Gastroesophageal sphincter (tissue), 3 donors: ENCODE results near the gene JCHAIN.
"Not testable (repeated sequence)": the region's sequence is repeated elsewhere in the genome, so short reads cannot be mapped to it uniquely, and the experiment has no call there.

Experiments used
- POLR2A ChIP-seq, 2 donors: fragments of 450-650 bp; IDR thresholded peaks; one replicate each; pipeline ENCODE4 v1.6.1; 2017; ENCODE audit warnings: antibody characterized with exemption in 2 of 2, mild to moderate bottlenecking in 2 of 2, moderate library complexity in 1 of 2
- TF ChIP-seq, protein P1 (sequence below), 4 experiments: fragments of 200-600 bp in 2 of 4; fragments of 450-650 bp in 2 of 4; sonication (generic) in 1 of 4; IDR thresholded peaks; one replicate each; pipeline ENCODE4 v1.5.1; 2017 to 2019; ENCODE audit warnings: antibody characterized with exemption in 4 of 4, mild to moderate bottlenecking in 2 of 4, moderate library complexity in 2 of 4

DNA sequence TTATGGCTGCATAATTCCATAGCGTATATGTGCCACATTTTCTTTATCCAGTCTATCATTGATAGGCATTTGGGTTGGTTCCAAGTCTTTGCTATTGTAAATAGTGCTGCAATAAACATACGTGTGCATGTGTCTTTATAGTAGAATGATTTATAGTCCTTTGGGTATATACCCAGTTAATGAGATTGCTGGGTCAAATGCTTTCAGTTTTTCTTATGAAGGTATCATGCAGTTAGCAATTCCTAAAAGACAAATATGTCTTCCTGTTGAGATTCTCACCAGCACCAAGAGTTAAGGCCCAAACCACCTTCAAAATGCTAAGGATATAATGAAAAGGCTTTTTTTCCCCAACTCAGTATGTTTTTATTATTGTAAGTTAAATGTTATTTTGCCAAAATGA, 36.3 kb upstream of the JCHAIN start:
- TF ChIP-seq, protein P1, sequence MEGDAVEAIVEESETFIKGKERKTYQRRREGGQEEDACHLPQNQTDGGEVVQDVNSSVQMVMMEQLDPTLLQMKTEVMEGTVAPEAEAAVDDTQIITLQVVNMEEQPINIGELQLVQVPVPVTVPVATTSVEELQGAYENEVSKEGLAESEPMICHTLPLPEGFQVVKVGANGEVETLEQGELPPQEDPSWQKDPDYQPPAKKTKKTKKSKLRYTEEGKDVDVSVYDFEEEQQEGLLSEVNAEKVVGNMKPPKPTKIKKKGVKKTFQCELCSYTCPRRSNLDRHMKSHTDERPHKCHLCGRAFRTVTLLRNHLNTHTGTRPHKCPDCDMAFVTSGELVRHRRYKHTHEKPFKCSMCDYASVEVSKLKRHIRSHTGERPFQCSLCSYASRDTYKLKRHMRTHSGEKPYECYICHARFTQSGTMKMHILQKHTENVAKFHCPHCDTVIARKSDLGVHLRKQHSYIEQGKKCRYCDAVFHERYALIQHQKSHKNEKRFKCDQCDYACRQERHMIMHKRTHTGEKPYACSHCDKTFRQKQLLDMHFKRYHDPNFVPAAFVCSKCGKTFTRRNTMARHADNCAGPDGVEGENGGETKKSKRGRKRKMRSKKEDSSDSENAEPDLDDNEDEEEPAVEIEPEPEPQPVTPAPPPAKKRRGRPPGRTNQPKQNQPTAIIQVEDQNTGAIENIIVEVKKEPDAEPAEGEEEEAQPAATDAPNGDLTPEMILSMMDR (IDR thresholded peaks at IDR 0.05) = not testable (repeated sequence)
- TF ChIP-seq POLR2A (IDR thresholded peaks at IDR 0.05) = not testable (repeated sequence)
